Measurements from ENCODE around the gene ST7.

Gene ST7

GRCh38 chr7:117068511-117069145, 115.3 kb downstream of the ST7 start:
- no peak for DNase-seq (ENCODE audit: low spot score)

GRCh38 chr7:117069379-117069778, 116.1 kb downstream of the ST7 start:
- DNase-seq (ENCODE audit: low spot score): no peak

- DNase-seq (ENCODE audit: low spot score): no peak
These were observed 118.2 kb downstream of the ST7 start for GRCh38 chr7:117071551-117071950.

- no peak for DNase-seq (ENCODE audit: low spot score)
These were observed 119.4 kb downstream of the ST7 start for GRCh38 chr7:117072620-117073118.

GRCh38 chr7:117074378-117074777, 121.1 kb downstream of the ST7 start:
- DNase-seq (ENCODE audit: low spot score): no peak

GRCh38 chr7:117075934-117076333, 122.6 kb downstream of the ST7 start:
- DNase-seq (ENCODE audit: low spot score): no peak

GRCh38 chr7:117076426-117076943, 123.2 kb downstream of the ST7 start:
- no peak for DNase-seq (ENCODE audit: low spot score)

GRCh38 chr7:117077658-117078057, 124.4 kb downstream of the ST7 start:
- no peak for DNase-seq (ENCODE audit: low spot score)

GRCh38 chr7:117082647-117083046, 129.3 kb downstream of the ST7 start:
- DNase-seq (ENCODE audit: low spot score): no peak

GRCh38 chr7:117083648-117084047, 130.3 kb downstream of the ST7 start:
- no peak for DNase-seq (ENCODE audit: low spot score)

GRCh38 chr7:117084286-117084685, 131.0 kb downstream of the ST7 start:
- no peak for DNase-seq (ENCODE audit: low spot score)

GRCh38 chr7:117085275-117085674, 132.0 kb downstream of the ST7 start:
- DNase-seq (ENCODE audit: low spot score): no peak

GRCh38 chr7:117085769-117086463, 132.6 kb downstream of the ST7 start:
- no peak for DNase-seq (ENCODE audit: low spot score)

- DNase-seq (ENCODE audit: low spot score): no peak
These were observed 133.5 kb downstream of the ST7 start for GRCh38 chr7:117086788-117087187.

GRCh38 chr7:117087639-117088396, 134.5 kb downstream of the ST7 start:
- DNase-seq (ENCODE audit: low spot score): no peak

- no peak for DNase-seq (ENCODE audit: low spot score)
These were observed 135.4 kb downstream of the ST7 start for GRCh38 chr7:117088623-117089194.

- no peak for DNase-seq (ENCODE audit: low spot score)
These were observed 137.5 kb downstream of the ST7 start for GRCh38 chr7:117090791-117091190.

- DNase-seq (ENCODE audit: low spot score): no peak
These were observed 138.4 kb downstream of the ST7 start for GRCh38 chr7:117091721-117092120.

GRCh38 chr7:117092785-117093184, 139.5 kb downstream of the ST7 start:
- no peak for DNase-seq (ENCODE audit: low spot score)

GRCh38 chr7:117094457-117094856, 141.2 kb downstream of the ST7 start:
- DNase-seq (ENCODE audit: low spot score): no peak

GRCh38 chr7:117095055-117095454, 141.8 kb downstream of the ST7 start:
- DNase-seq (ENCODE audit: low spot score): no peak

- no peak for DNase-seq (ENCODE audit: low spot score)
These were observed 143.0 kb downstream of the ST7 start for GRCh38 chr7:117096330-117096729.
